ENCODE results near the gene NFAM1.

The NFAM1 gene

GRCh38 chr22:42412744-42413333, 19.4 kb downstream of the NFAM1 start:
- DNase-seq = no peak

GRCh38 chr22:42410708-42411107, 21.5 kb downstream of the NFAM1 start:
- DNase-seq = no peak

GRCh38 chr22:42408810-42409529, 23.2 kb downstream of the NFAM1 start:
- DNase-seq = no peak

GRCh38 chr22:42408276-42408675, 23.9 kb downstream of the NFAM1 start:
- DNase-seq = no peak

GRCh38 chr22:42404266-42404665, 27.9 kb downstream of the NFAM1 start:
- no peak for DNase-seq

GRCh38 chr22:42401535-42402334, 30.5 kb downstream of the NFAM1 start:
- no peak for DNase-seq

GRCh38 chr22:42400811-42401534, 31.2 kb downstream of the NFAM1 start:
- DNase-seq = no peak

- DNase-seq = no peak
Observed at GRCh38 chr22:42399315-42400271, 32.6 kb downstream of the NFAM1 start.

- no peak for DNase-seq
Observed at GRCh38 chr22:42397332-42398249, 34.6 kb downstream of the NFAM1 start.

- DNase-seq = no peak
Observed at GRCh38 chr22:42396621-42397331, 35.4 kb downstream of the NFAM1 start.

GRCh38 chr22:42389143-42389542, 43.1 kb downstream of the NFAM1 start:
- no peak for DNase-seq

- DNase-seq = no peak
Observed at GRCh38 chr22:42388130-42388797, 43.9 kb downstream of the NFAM1 start.

- DNase-seq = no peak
Observed at GRCh38 chr22:42387631-42388030, 44.6 kb downstream of the NFAM1 start.

GRCh38 chr22:42385696-42386095, 46.5 kb downstream of the NFAM1 start:
- DNase-seq = no peak

- no peak for DNase-seq
Observed at GRCh38 chr22:42384506-42384905, 47.7 kb downstream of the NFAM1 start.

- DNase-seq = no peak
Observed at GRCh38 chr22:42383851-42384417, 48.3 kb downstream of the NFAM1 start.

- no peak for DNase-seq
Observed at GRCh38 chr22:42383287-42383686, 48.9 kb downstream of the NFAM1 start.

GRCh38 chr22:42380769-42381551, 51.2 kb downstream of the NFAM1 start:
- no peak for DNase-seq

All from stimulated activated CD8-positive, alpha-beta memory T cell treated with anti-CD3 and anti-CD28 coated beads, Interleukin-4, amount 100 ng/mL, for 48 hours (primary cell).